Tibial nerve (tissue), 4 donors: ENCODE measurements around the gene RNF215.

Source experiments
- EP300 ChIP-seq, 2 donors: sonication (generic); formaldehyde crosslinking; IDR thresholded peaks; one replicate each; pipeline ENCODE4 v1.6.1; 2017; ENCODE audit warnings: antibody characterized with exemption in 2 of 2, mild to moderate bottlenecking in 1 of 2
- POLR2A ChIP-seq, 2 donors: fragments of 450-650 bp; IDR thresholded peaks; one replicate each; pipeline ENCODE4 v1.6.1; 2017; ENCODE audit warnings: antibody characterized with exemption in 2 of 2, mild to moderate bottlenecking in 2 of 2, moderate library complexity in 2 of 2
- TF ChIP-seq, protein P1 (sequence below), 5 experiments: fragments of 200-600 bp in 3 of 5; fragments of 450-650 bp in 2 of 5; sonication (generic) in 3 of 5; IDR thresholded peaks; one replicate each; pipeline ENCODE4 v1.5.1; 2016 to 2019; ENCODE audit warnings: antibody characterized with exemption in 5 of 5, mild to moderate bottlenecking in 3 of 5, moderate library complexity in 2 of 5

DNA sequence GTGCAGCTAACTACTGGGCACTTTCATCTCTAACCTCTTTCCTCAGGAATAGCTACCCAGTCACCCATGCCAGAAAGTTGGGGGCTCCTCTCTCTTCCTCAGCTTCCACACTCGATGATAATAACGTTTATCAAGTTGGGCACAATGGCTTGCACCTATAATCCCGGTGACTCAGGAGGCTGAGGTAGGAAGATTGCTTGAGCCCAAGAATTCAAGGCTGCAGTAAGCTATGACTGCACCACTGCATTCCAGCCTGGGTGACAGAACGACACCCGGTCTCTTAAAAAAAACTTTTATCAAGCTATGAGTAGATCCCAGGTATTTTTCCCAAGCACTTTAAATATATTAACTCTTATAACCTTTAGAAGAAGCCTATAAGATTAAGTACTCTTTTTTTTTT, 32.6 kb downstream of the RNF215 start:
- TF ChIP-seq, protein P1, sequence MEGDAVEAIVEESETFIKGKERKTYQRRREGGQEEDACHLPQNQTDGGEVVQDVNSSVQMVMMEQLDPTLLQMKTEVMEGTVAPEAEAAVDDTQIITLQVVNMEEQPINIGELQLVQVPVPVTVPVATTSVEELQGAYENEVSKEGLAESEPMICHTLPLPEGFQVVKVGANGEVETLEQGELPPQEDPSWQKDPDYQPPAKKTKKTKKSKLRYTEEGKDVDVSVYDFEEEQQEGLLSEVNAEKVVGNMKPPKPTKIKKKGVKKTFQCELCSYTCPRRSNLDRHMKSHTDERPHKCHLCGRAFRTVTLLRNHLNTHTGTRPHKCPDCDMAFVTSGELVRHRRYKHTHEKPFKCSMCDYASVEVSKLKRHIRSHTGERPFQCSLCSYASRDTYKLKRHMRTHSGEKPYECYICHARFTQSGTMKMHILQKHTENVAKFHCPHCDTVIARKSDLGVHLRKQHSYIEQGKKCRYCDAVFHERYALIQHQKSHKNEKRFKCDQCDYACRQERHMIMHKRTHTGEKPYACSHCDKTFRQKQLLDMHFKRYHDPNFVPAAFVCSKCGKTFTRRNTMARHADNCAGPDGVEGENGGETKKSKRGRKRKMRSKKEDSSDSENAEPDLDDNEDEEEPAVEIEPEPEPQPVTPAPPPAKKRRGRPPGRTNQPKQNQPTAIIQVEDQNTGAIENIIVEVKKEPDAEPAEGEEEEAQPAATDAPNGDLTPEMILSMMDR (IDR thresholded peaks at IDR 0.05): no peak
- TF ChIP-seq EP300 (IDR thresholded peaks at IDR 0.05) (no peak), POLR2A (IDR thresholded peaks at IDR 0.05) (no peak)
